ENCODE measurements around the gene SECISBP2.

DNA sequence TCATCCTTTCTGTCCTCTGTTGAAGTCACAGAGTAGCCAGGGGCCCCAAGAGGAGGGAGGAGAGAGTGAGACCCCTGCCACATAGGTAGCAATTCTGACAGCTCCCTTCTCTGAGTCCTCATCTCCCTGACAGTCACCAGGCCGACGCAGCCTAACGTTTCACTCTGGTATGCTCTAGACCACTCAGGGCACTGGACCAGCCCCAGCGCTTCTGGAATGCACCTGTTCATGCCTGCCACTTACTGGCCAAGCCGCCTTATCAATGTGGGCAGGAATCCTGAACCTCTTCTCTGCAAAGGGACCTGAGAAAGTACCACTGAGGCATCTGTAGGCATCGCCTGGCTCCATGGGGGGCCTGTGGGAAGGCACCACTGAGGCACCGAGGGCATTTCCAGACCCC lies 50.2 kb downstream of the SECISBP2 start:
- TF ChIP-seq EZH2 (IDR thresholded peaks at IDR 0.05; ENCODE audit: insufficient read depth, poor library complexity, severe bottlenecking) (no peak), EZH2phosphoT487 (IDR thresholded peaks at IDR 0.05; ENCODE audit: insufficient read depth, low read depth) (no peak)
